Neural cell (in vitro differentiated cells): ENCODE data around the gene CBR4. TPM values are rescaled to one million over a fixed set of nuclear protein-coding genes. Genes with fewer than 3 reads are reported as not detected.

Source experiments
- H2AFZ ChIP-seq: fragments of 200-600, 300-800 bp; sonication (generic), shearing (Covaris generic); 2 replicates; pipeline ENCODE4 v1.6.0; 2014; ENCODE audit warnings: low read depth, mild to moderate bottlenecking, antibody characterized with exemption, low read length, moderate library complexity
- H3F3A ChIP-seq: fragments of 200-600 bp; shearing (Covaris generic); 2 replicates; pipeline ENCODE4 v1.6.1; 2016; ENCODE audit warnings: mild to moderate bottlenecking, moderate library complexity, mixed read lengths, antibody characterized with exemption, low read length; ENCODE audit not compliant: insufficient read depth, poor library complexity, severe bottlenecking
- H3K27ac ChIP-seq: fragments of 200-600, 300-800 bp; sonication (generic), shearing (Covaris generic); 2 replicates; pipeline ENCODE4 v1.5.1; 2014; ENCODE audit warnings: mild to moderate bottlenecking, low read length, moderate library complexity
- H3K27me3 ChIP-seq: fragments of 300-800, 200-600 bp; sonication (generic), shearing (Covaris generic); 2 replicates; pipeline ENCODE4 v1.6.0; 2014; ENCODE audit warnings: mild to moderate bottlenecking, low read depth, low read length, moderate library complexity; ENCODE audit not compliant: insufficient read depth
- H3K36me3 ChIP-seq: fragments of 300-800, 200-600 bp; sonication (generic), shearing (Covaris generic); 2 replicates; pipeline ENCODE4 v1.5.1; 2014; ENCODE audit warnings: mild to moderate bottlenecking, antibody characterized with exemption, low read length, moderate library complexity; ENCODE audit not compliant: insufficient read depth
- H3K4me2 ChIP-seq: fragments of 300-800, 200-600 bp; sonication (generic), shearing (Covaris generic); 2 replicates; pipeline ENCODE4 v1.6.0; 2014; ENCODE audit warnings: mild to moderate bottlenecking, low read length
- H3K4me3 ChIP-seq: fragments of 300-800, 200-600 bp; sonication (generic), shearing (Covaris generic); 2 replicates; pipeline ENCODE4 v1.5.1; 2014; ENCODE audit warnings: mild to moderate bottlenecking, low read length, moderate library complexity
- H3K79me2 ChIP-seq: fragments of 200-600 bp; shearing (Covaris generic); replicated peaks from 2 replicates; pipeline ENCODE4 v1.6.0; 2014; ENCODE audit warnings: mild to moderate bottlenecking, low read length, moderate library complexity; ENCODE audit not compliant: insufficient read depth
- H3K9ac ChIP-seq: fragments of 300-800, 200-600 bp; sonication (generic), shearing (Covaris generic); 2 replicates; pipeline ENCODE4 v1.6.1; 2016; ENCODE audit warnings: mild to moderate bottlenecking, low read length, mixed read lengths
- H3K9me2 ChIP-seq: fragments of 200-600 bp; shearing (Covaris generic); 2 replicates; pipeline ENCODE4 v1.6.1; 2016; ENCODE audit warnings: mild to moderate bottlenecking, low read length, mixed read lengths; ENCODE audit not compliant: insufficient read depth
- H3K9me3 ChIP-seq: fragments of 200-600, 300-800 bp; sonication (generic), shearing (Covaris generic); 2 replicates; pipeline ENCODE4 v1.6.1; 2016; ENCODE audit warnings: mild to moderate bottlenecking, mixed run types, low read length, moderate library complexity, mixed read lengths
- H4K20me1 ChIP-seq: fragments of 200-600 bp; shearing (Covaris generic); 2 replicates; pipeline ENCODE4 v1.6.1; 2016; ENCODE audit warnings: mild to moderate bottlenecking, mixed run types; ENCODE audit not compliant: insufficient read depth
- EP300 ChIP-seq: fragments of 450-650 bp; conservative IDR thresholded peaks from 2 replicates; pipeline ENCODE4 v1.6.1; 2014; ENCODE audit warnings: antibody characterized with exemption, mild to moderate bottlenecking, moderate library complexity; ENCODE audit not compliant: poor library complexity, severe bottlenecking
- EZH2 ChIP-seq: fragments of 200-600, 300-800 bp; shearing (Covaris generic), sonication (generic); IDR thresholded peaks from 2 replicates; pipeline ENCODE4 v1.6.1; 2014; ENCODE audit warnings: antibody characterized with exemption, low read length, borderline replicate concordance, mild to moderate bottlenecking; ENCODE audit not compliant: insufficient read depth, poor library complexity, severe bottlenecking
- MXI1 ChIP-seq: fragments of 450-650 bp; conservative IDR thresholded peaks from 2 replicates; pipeline ENCODE4 v1.6.1; 2014; ENCODE audit warnings: antibody characterized with exemption, mild to moderate bottlenecking; ENCODE audit not compliant: poor library complexity, severe bottlenecking
- POLR2AphosphoS5 ChIP-seq: IDR thresholded peaks from 2 replicates; pipeline ENCODE4 v1.6.1; 2012
- RAD21 ChIP-seq: fragments of 450-650 bp; conservative IDR thresholded peaks from 2 replicates; pipeline ENCODE4 v1.6.1; 2014; ENCODE audit warnings: antibody characterized with exemption, mild to moderate bottlenecking, moderate library complexity
- SMC3 ChIP-seq: fragments of 450-650 bp; conservative IDR thresholded peaks from 2 replicates; pipeline ENCODE4 v1.6.1; 2014; ENCODE audit warnings: antibody characterized with exemption, mild to moderate bottlenecking, moderate library complexity; ENCODE audit not compliant: poor library complexity
- TAF1 ChIP-seq: IDR thresholded peaks from 2 replicates; pipeline ENCODE4 v1.6.1; 2012; ENCODE audit warnings: low read depth
- polyA plus RNA-seq: library from polyadenylated mRNA; depleted of rRNA; stranded (reverse); fragments of >200 nt; gene quantifications from 2 replicates; pipeline ENCODE4 v1.2.3, GENCODE V29; 2014
- TF ChIP-seq, protein P1 (sequence below): IDR thresholded peaks from 2 replicates; pipeline ENCODE4 v1.6.1; 2012; ENCODE audit warnings: borderline replicate concordance
- TF ChIP-seq, protein P2 (sequence below): fragments of 450-650 bp; IDR thresholded peaks from 2 replicates; pipeline ENCODE4 v1.5.1; 2014; ENCODE audit warnings: antibody characterized with exemption, mild to moderate bottlenecking, moderate library complexity; ENCODE audit not compliant: poor library complexity, severe bottlenecking

CBR4 gene
- polyA plus RNA-seq, 1 donor from 2014 or later: 32.2 TPM

DNA sequence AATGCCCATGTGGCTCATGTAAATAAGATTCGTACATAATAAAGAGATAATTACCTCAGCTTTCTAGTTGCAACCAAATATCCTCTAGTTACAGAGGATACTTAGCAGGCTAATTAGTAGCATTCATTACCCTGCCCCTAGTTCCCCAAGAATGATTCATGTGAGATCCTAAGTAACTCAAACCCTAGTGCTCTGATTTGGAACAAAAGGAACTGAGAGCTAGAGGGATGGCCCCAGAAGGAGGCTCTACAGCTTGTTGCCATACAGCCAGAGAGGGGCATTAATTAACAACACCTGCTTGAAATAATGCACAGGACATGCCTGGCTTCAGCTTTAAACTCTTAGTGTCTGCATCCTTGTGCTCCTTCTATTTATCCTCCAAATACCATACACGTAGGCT lies 32.6 kb upstream of the CBR4 start:
- no peaks in the 10 kb centered on the region for H3K79me2 ChIP-seq
- no peaks in the 10 kb centered on the region for H3K9me3 ChIP-seq
- H3K36me3 ChIP-seq: no peaks in the 10 kb centered on the region
- no peak overlapping the region for H2AFZ ChIP-seq
- no peaks in the 10 kb centered on the region for H3F3A ChIP-seq
- H3K4me3 ChIP-seq: no peak overlapping the region
- H3K27ac ChIP-seq: no peak overlapping the region
- no peaks in the 10 kb centered on the region for H3K9me2 ChIP-seq
- no peak for TF ChIP-seq TAF1
- no peak for TF ChIP-seq EP300
- no peak for TF ChIP-seq SMC3
- TF ChIP-seq, protein P1, sequence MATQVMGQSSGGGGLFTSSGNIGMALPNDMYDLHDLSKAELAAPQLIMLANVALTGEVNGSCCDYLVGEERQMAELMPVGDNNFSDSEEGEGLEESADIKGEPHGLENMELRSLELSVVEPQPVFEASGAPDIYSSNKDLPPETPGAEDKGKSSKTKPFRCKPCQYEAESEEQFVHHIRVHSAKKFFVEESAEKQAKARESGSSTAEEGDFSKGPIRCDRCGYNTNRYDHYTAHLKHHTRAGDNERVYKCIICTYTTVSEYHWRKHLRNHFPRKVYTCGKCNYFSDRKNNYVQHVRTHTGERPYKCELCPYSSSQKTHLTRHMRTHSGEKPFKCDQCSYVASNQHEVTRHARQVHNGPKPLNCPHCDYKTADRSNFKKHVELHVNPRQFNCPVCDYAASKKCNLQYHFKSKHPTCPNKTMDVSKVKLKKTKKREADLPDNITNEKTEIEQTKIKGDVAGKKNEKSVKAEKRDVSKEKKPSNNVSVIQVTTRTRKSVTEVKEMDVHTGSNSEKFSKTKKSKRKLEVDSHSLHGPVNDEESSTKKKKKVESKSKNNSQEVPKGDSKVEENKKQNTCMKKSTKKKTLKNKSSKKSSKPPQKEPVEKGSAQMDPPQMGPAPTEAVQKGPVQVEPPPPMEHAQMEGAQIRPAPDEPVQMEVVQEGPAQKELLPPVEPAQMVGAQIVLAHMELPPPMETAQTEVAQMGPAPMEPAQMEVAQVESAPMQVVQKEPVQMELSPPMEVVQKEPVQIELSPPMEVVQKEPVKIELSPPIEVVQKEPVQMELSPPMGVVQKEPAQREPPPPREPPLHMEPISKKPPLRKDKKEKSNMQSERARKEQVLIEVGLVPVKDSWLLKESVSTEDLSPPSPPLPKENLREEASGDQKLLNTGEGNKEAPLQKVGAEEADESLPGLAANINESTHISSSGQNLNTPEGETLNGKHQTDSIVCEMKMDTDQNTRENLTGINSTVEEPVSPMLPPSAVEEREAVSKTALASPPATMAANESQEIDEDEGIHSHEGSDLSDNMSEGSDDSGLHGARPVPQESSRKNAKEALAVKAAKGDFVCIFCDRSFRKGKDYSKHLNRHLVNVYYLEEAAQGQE: no peak
- TF ChIP-seq, protein P2, sequence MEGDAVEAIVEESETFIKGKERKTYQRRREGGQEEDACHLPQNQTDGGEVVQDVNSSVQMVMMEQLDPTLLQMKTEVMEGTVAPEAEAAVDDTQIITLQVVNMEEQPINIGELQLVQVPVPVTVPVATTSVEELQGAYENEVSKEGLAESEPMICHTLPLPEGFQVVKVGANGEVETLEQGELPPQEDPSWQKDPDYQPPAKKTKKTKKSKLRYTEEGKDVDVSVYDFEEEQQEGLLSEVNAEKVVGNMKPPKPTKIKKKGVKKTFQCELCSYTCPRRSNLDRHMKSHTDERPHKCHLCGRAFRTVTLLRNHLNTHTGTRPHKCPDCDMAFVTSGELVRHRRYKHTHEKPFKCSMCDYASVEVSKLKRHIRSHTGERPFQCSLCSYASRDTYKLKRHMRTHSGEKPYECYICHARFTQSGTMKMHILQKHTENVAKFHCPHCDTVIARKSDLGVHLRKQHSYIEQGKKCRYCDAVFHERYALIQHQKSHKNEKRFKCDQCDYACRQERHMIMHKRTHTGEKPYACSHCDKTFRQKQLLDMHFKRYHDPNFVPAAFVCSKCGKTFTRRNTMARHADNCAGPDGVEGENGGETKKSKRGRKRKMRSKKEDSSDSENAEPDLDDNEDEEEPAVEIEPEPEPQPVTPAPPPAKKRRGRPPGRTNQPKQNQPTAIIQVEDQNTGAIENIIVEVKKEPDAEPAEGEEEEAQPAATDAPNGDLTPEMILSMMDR: no peak
- no peak for TF ChIP-seq MXI1
- no peak for TF ChIP-seq RAD21
- TF ChIP-seq POLR2AphosphoS5: no peak
- TF ChIP-seq EZH2: no peak
- no peaks in the 10 kb centered on the region for H3K27me3 ChIP-seq
- no peak overlapping the region for H3K9ac ChIP-seq
- H3K4me2 ChIP-seq: no peak overlapping the region
- no peaks in the 10 kb centered on the region for H4K20me1 ChIP-seq

DNA sequence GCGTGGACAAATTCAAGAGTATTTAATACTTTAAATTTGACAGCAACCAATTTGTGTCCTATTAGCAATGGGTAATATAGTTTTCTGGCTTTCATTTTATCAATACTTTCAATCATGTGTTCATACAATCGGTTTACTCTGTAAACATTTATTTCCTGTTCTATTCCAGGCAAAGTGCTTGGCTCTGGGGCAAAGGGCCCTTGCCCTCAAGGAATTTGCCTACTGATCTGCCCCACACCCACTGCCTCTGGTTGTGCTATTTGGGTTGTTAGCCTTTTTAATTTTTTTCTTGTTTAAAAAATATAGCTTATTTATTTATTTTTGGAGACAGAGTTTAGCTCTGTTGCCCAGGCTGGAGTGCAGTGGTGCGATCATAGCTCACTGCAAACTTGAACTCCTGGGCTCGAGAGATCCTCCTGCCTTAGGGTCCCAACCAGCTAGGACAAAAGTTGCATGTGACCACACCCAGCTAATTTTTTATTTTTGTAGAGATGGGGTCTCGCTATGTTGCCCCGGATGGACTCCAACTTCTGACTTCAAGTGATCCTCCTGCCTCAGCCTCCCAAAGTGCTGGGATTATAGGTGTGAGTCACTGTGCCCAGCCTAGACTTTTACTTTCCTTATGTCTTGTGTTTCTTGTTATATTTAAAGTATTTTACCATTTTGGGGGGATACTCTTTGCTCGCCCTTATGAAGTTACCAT lies 30.7 kb upstream of the CBR4 start:
- no peak overlapping the region for H3K27ac ChIP-seq
- no peak for TF ChIP-seq MXI1
- no peak for TF ChIP-seq RAD21
- no peak for TF ChIP-seq TAF1
- TF ChIP-seq EZH2: no peak
- TF ChIP-seq, protein P1: no peak
- no peak for TF ChIP-seq EP300
- no peak for TF ChIP-seq POLR2AphosphoS5
- no peak for TF ChIP-seq SMC3
- TF ChIP-seq, protein P2: no peak
- H3K9me3 ChIP-seq: no peaks in the 10 kb centered on the region
- H3F3A ChIP-seq: no peaks in the 10 kb centered on the region
- no peaks in the 10 kb centered on the region for H4K20me1 ChIP-seq
- H3K9me2 ChIP-seq: no peaks in the 10 kb centered on the region
- H3K4me2 ChIP-seq: no peak overlapping the region
- no peaks in the 10 kb centered on the region for H3K27me3 ChIP-seq
- H2AFZ ChIP-seq: no peak overlapping the region
- H3K79me2 ChIP-seq: no peaks in the 10 kb centered on the region
- H3K4me3 ChIP-seq: no peak overlapping the region
- no peaks in the 10 kb centered on the region for H3K36me3 ChIP-seq
- H3K9ac ChIP-seq: no peak overlapping the region
